ENCODE results near the gene CREB5.

Gene CREB5

DNA sequence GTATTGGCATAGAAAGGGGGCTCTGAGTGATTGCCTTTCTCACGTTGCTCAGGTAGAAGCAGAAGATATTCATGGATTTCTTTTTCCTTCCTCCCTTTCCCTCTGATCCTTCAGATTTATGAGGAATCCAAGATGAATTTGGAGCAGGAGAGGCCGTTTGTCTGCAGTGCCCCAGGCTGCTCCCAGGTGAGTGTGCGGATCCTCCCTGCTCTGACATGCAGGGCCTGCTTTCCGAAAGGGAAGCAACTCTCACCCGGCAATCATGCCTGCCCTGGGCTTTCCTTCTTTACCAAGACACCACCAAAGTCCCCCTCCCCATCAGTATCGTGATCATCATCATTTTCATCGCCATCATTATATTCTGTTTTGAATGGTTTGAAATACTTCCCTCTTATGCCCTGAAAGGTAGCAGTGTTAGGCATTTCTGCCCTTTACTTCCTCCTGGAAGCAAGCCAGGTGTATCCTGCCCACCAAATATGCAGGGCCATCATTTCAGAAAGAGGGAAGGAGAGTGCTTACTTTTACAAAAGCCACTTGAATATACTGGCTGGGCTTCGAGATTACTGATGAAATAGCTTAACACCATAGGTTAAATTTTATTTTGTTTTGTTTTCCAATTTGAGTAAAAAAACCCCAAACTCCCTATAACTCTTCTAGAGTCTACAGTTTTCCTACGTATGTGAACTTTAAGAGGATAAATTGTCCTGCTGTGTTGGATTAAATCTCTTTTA is 75.9 kb downstream of the CREB5 start:
- TF ChIP-seq, protein P1, sequence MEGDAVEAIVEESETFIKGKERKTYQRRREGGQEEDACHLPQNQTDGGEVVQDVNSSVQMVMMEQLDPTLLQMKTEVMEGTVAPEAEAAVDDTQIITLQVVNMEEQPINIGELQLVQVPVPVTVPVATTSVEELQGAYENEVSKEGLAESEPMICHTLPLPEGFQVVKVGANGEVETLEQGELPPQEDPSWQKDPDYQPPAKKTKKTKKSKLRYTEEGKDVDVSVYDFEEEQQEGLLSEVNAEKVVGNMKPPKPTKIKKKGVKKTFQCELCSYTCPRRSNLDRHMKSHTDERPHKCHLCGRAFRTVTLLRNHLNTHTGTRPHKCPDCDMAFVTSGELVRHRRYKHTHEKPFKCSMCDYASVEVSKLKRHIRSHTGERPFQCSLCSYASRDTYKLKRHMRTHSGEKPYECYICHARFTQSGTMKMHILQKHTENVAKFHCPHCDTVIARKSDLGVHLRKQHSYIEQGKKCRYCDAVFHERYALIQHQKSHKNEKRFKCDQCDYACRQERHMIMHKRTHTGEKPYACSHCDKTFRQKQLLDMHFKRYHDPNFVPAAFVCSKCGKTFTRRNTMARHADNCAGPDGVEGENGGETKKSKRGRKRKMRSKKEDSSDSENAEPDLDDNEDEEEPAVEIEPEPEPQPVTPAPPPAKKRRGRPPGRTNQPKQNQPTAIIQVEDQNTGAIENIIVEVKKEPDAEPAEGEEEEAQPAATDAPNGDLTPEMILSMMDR (IDR thresholded peaks at IDR 0.05; ENCODE audit: borderline replicate concordance, control extremely low read depth, extremely low read depth, insufficient read depth, missing control alignments) = no peak
- in situ Hi-C loops (cut with MboI; ENCODE audit: low sequenced_read_pairs, unreplicated experiment) = no loop called here
- no peak for DNase-seq (ENCODE audit: low spot score)

DNA sequence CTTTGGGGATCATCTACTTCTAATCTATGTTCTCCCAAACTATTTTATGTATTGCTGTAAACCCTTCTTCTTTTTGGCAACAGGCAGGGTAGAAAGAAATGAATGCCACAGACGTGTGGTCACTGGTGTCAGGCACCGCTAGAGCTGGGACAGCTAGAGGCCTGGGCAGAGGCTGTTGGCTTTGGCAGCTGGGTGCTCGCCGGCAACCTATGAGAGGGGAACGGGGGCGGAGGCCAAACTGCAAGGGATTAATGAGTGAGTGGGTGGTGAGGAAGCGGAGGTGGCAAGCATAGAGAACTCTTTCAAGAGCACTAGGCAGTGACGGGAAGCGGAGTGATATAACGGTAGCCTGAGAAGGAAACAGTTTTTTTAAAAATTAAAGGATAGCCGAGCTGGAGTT is 78.5 kb downstream of the CREB5 start:
- TF ChIP-seq, protein P1 (IDR thresholded peaks at IDR 0.05; ENCODE audit: borderline replicate concordance, control extremely low read depth, extremely low read depth, insufficient read depth, missing control alignments) = no peak
- no peak for DNase-seq (ENCODE audit: low spot score)
- in situ Hi-C loops (cut with MboI; ENCODE audit: low sequenced_read_pairs, unreplicated experiment) = no loop called here

DNA sequence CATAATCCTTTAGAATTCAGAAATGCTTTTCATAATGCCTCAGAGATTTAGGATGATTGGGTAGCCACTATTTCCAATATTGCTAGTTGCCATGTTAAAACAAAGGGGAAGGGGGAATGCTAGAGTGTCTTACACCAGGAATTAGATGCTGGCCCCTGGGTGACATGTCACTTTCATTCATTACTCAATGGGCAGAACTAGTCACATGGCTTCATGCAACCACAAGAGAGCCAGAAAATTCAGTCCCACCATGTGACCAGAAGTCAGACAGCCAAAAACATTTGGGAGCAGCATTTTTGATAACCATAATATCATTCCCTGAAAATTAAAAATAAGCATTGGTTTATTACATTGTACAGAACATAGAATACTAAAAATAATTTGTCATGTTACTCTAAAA is 81.2 kb downstream of the CREB5 start:
- TF ChIP-seq, protein P1 (IDR thresholded peaks at IDR 0.05; ENCODE audit: borderline replicate concordance, control extremely low read depth, extremely low read depth, insufficient read depth, missing control alignments) = no peak
- in situ Hi-C loops (cut with MboI; ENCODE audit: low sequenced_read_pairs, unreplicated experiment) = no loop called here
- DNase-seq (ENCODE audit: low spot score) = no peak

DNA sequence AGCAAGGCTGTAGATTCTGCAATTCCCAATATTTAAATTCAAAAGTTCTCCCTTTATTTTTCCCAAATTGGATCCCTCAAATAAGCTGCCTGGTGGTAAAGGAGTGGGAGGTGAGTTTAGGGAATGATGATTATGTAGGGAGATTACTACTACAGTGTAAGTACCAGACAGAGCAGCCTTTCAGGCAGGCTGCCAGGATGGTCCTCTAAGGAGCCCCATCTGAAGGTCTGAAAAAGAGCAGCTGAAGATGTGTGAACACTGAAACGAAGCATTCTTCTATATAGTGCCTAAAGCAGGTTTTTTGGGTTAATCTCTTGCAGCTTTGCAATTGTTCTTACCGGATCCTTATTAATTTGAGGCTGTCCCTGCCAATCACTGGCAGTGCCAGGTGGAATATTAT is 84.7 kb downstream of the CREB5 start:
- TF ChIP-seq, protein P1 (IDR thresholded peaks at IDR 0.05; ENCODE audit: borderline replicate concordance, control extremely low read depth, extremely low read depth, insufficient read depth, missing control alignments) = no peak
- in situ Hi-C loops (cut with MboI; ENCODE audit: low sequenced_read_pairs, unreplicated experiment) = no loop called here
- DNase-seq (ENCODE audit: low spot score) = no peak

DNA sequence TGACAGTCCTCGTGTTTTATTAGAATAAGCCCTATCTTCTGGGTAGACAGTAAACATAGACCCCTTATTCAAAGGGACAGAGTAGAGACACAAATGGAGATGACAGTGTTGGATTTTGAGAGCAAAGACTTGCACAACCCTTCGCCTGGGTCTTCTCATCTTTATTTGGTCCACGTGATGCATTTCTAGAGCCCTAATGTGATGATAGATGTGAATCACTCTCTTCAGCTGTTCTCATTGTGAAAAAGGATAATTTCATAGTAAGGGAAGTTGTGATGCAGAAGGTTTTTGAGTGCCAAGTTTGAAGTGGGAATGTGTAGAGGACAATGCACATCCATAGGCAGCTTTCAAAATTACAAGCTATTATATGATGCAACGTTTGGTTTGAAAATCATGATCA is 86.3 kb downstream of the CREB5 start:
- no peak for DNase-seq (ENCODE audit: low spot score)
- in situ Hi-C loops (cut with MboI; ENCODE audit: low sequenced_read_pairs, unreplicated experiment) = no loop called here
- TF ChIP-seq, protein P1 (IDR thresholded peaks at IDR 0.05; ENCODE audit: borderline replicate concordance, control extremely low read depth, extremely low read depth, insufficient read depth, missing control alignments) = no peak

DNA sequence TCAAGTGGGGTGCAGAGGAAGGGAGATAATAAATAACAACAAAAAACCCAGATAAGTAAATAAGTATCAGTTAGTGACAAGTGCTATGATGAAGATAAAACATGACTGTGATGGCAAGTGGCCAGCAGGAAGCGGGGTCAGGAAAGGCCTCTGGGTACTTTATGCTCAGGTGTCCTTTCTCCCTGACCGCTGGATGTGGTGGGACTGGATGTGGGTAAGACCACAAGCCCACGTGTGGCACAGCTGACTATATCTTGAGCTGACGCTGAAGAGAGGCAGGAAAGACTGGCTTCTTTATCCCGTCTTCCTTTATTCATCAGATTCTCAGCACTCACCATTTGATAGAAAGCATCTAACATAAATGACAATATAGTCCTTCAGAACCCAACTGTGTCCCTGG is 87.8 kb downstream of the CREB5 start:
- DNase-seq (ENCODE audit: low spot score) = no peak
- TF ChIP-seq, protein P1 (IDR thresholded peaks at IDR 0.05; ENCODE audit: borderline replicate concordance, control extremely low read depth, extremely low read depth, insufficient read depth, missing control alignments) = no peak
- in situ Hi-C loops (cut with MboI; ENCODE audit: low sequenced_read_pairs, unreplicated experiment) = no loop called here
